Measurements from ENCODE around the gene CELSR1. TPM values are rescaled to one million over a fixed set of nuclear protein-coding genes. Genes with fewer than 3 reads are reported as not detected.
A peak's percentile ranks its signal among the peaks of the same experiment; 100 is the strongest.

CELSR1 gene
- total RNA-seq, 1 experiment from 2014 or later: 22.6 TPM

DNA sequence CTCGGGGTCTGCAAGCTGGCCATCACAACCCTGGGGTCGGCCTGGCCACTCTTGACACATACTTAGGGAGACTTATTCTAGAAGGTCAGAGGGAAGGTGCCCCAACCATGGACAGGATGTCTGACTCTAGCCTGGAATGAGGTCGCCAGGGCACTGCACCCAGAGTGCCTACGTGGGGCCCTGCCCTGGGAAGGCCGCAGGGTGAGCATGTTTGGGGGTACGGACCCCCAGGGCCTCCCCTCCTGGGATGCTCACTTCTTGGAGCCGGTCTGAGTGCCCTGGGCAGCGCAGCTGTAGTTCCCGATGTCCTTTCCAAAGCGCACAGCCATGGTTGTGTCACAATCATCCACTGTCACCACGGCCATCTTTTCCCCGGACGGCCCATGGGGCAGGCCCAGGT lies 126.1 kb downstream of the CELSR1 start:
- Histone ChIP-seq H3K79me2 (ENCODE audit: insufficient read depth, low read length) (no peaks in the 10 kb centered on the region), H3K9ac (ENCODE audit: extremely low read depth, insufficient read length, low read length) (no peak overlapping the region), H3T11ph (ENCODE audit: low read length) (no peak overlapping the region), H4K20me1 (ENCODE audit: control insufficient read depth, insufficient read depth, insufficient read length) (no peaks in the 10 kb centered on the region), H4K91ac (ENCODE audit: insufficient read length, low read depth, low read length) (no peak overlapping the region), H2AK5ac (ENCODE audit: insufficient read length, low read length) (no peak overlapping the region), H2BK120ac (ENCODE audit: low read depth, low read length, poor library complexity, severe bottlenecking) (no peak overlapping the region), H4K5ac (ENCODE audit: insufficient read length, low read depth, low read length) (no peak overlapping the region), H3K9me3 (ENCODE audit: control insufficient read depth, low read depth, low read length) (no peaks in the 10 kb centered on the region), H2AFZ (ENCODE audit: low read length) (no peak overlapping the region), H3K23me2 (ENCODE audit: insufficient read length, low read depth, low read length, poor library complexity, severe bottlenecking) (no peaks in the 10 kb centered on the region), H2BK15ac (ENCODE audit: low read depth, low read length) (no peak overlapping the region), H2BK20ac (ENCODE audit: low read depth, low read length, poor library complexity, severe bottlenecking) (no peak overlapping the region), H2BK5ac (ENCODE audit: insufficient read length, low read length) (no peak overlapping the region), H4K8ac (replicated peaks; ENCODE audit: insufficient read length, low read depth, low read length) (no peak overlapping the region), H3K4ac (ENCODE audit: low read depth, low read length) (no peak overlapping the region), H3K18ac (ENCODE audit: insufficient read length, low read depth, low read length) (no peak overlapping the region), H3K4me2 (ENCODE audit: insufficient read depth, insufficient read length, low read length) (no peak overlapping the region), H3K79me1 (ENCODE audit: insufficient read depth, low read depth, low read length, poor library complexity, severe bottlenecking) (no peaks in the 10 kb centered on the region), H2BK12ac (ENCODE audit: insufficient read length, low read depth, low read length) (no peak overlapping the region), H3K14ac (ENCODE audit: insufficient read depth, low read length) (no peak overlapping the region), H3K23ac (ENCODE audit: insufficient read length, low read depth, low read length) (no peak overlapping the region), H3K27me3 (ENCODE audit: insufficient read depth, low read length) (no peaks in the 10 kb centered on the region), H3K4me1 (ENCODE audit: insufficient read depth, low read length) (no peaks in the 10 kb centered on the region), H3K27ac (ENCODE audit: insufficient read length, low read depth, low read length) (no peak overlapping the region), H3K56ac (ENCODE audit: insufficient read length, low read depth, low read length) (no peak overlapping the region)
- TF ChIP-seq, protein P1, sequence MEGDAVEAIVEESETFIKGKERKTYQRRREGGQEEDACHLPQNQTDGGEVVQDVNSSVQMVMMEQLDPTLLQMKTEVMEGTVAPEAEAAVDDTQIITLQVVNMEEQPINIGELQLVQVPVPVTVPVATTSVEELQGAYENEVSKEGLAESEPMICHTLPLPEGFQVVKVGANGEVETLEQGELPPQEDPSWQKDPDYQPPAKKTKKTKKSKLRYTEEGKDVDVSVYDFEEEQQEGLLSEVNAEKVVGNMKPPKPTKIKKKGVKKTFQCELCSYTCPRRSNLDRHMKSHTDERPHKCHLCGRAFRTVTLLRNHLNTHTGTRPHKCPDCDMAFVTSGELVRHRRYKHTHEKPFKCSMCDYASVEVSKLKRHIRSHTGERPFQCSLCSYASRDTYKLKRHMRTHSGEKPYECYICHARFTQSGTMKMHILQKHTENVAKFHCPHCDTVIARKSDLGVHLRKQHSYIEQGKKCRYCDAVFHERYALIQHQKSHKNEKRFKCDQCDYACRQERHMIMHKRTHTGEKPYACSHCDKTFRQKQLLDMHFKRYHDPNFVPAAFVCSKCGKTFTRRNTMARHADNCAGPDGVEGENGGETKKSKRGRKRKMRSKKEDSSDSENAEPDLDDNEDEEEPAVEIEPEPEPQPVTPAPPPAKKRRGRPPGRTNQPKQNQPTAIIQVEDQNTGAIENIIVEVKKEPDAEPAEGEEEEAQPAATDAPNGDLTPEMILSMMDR (conservative IDR thresholded peaks at IDR 0.05): no peak
- peak overlapping the region in 1 of 3 experiments; percentile 75; a peak in 1 of 7 replicates for H3K27ac Mint-ChIP-seq
- WGBS (ENCODE audit: extremely low coverage, insufficient read length, low lambda C conversion rate): no CpG with 5 or more reads among the region's 13 CpGs
- peaks cover 10 to 15% of the 10 kb centered on the region in 2 experiments; a peak in 3 of 4 replicates for H3K4me1 Mint-ChIP-seq
- no peak overlapping the region for H3K4me3 Mint-ChIP-seq
- H3K9me3 Mint-ChIP-seq: no peaks in the 10 kb centered on the region
- no peak for DNase-seq
- H3K27me3 Mint-ChIP-seq (ENCODE audit: low read depth): peaks cover 2% of the 10 kb centered on the region
- peaks cover 0 to 8% (median 4%) of the 10 kb centered on the region in 3 experiments; a peak in 2 of 7 replicates for H3K36me3 Mint-ChIP-seq (ENCODE audit: insufficient read depth in 1 of 3, low read depth in 3 of 3)

Measured in H9 (cell line).